IMR-90 (cell line): Measurements from ENCODE around the gene HEY2. TPM values are rescaled to one million over a fixed set of nuclear protein-coding genes. Genes with fewer than 3 reads are reported as not detected.

Source experiments
- ATAC-seq: fragments of 200-7000 bp; cut with Tn5 transposase; 2 replicates; pipeline ENCODE4 v1.9.1; 2020; ENCODE audit warnings: low read depth, mild to moderate bottlenecking, moderate library complexity
- BruUV-seq: library from RNA; stranded (reverse); fragments of 400-500 nt; replicated peaks from 2 replicates; lab custom pipeline; 2021; lab: Mats Ljungman, UMichigan
- CTCF ChIA-PET: fragments of 300-600 bp; formaldehyde crosslinking; extraction: SDS; loops from one replicate; lab custom pipeline; 2021; ENCODE audit warnings: antibody characterized with exemption; lab: Yijun Ruan, JAX
- POLR2A ChIA-PET: fragments of 300-600 bp; sonication (Branson Sonifier 250); formaldehyde crosslinking; loops from one replicate; lab custom pipeline; 2022; ENCODE audit warnings: antibody characterized with exemption; ENCODE audit not compliant: unreplicated experiment; lab: Charles Lee
- DNase-seq: peaks from one replicate; pipeline ENCODE4 v3.0.0; 2013
- H2AFZ ChIP-seq: replicated peaks from 2 replicates; pipeline ENCODE3; 2013; ENCODE audit warnings: low read length, mild to moderate bottlenecking; ENCODE audit not compliant: poor library complexity
- H2AK5ac ChIP-seq: 2 replicates; pipeline ENCODE4 v1.6.1; 2013; ENCODE audit warnings: low read depth, low read length, inconsistent platforms
- H2AK9ac ChIP-seq: replicated peaks from 2 replicates; pipeline ENCODE3; 2013; ENCODE audit warnings: mild to moderate bottlenecking, low read depth, low read length, moderate library complexity; ENCODE audit not compliant: poor library complexity
- H2BK120ac ChIP-seq: 2 replicates; pipeline ENCODE4 v1.6.1; 2013; ENCODE audit warnings: low read depth, low read length, inconsistent platforms
- H2BK15ac ChIP-seq: 3 replicates; pipeline ENCODE4 v1.6.1; 2013; ENCODE audit warnings: low read depth, low read length, inconsistent platforms
- H2BK20ac ChIP-seq: 2 replicates; pipeline ENCODE4 v1.6.1; 2013; ENCODE audit warnings: low read depth, mild to moderate bottlenecking, inconsistent platforms, low read length, moderate library complexity
- H2BK5ac ChIP-seq: 2 replicates; pipeline ENCODE4 v1.6.1; 2013; ENCODE audit warnings: mild to moderate bottlenecking, low read depth, low read length, inconsistent platforms; ENCODE audit not compliant: poor library complexity, severe bottlenecking
- H3K14ac ChIP-seq: replicated peaks from 2 replicates; pipeline ENCODE4 v1.6.1; 2013; ENCODE audit warnings: low read depth, low read length, inconsistent platforms
- H3K18ac ChIP-seq: 2 replicates; pipeline ENCODE4 v1.6.1; 2013; ENCODE audit warnings: low read depth, low read length, control low read depth
- H3K23ac ChIP-seq: 2 replicates; pipeline ENCODE4 v1.6.1; 2013; ENCODE audit warnings: low read depth, low read length, inconsistent platforms
- H3K27ac ChIP-seq: 2 replicates; pipeline ENCODE4 v1.5.1; 2013; ENCODE audit warnings: mild to moderate bottlenecking, control low read depth, low read length; ENCODE audit not compliant: insufficient read depth
- H3K27me3 ChIP-seq: 2 replicates; pipeline ENCODE4 v1.6.1; 2013; ENCODE audit warnings: low read length; ENCODE audit not compliant: control insufficient read depth, insufficient read depth
- H3K36me3 ChIP-seq: 2 replicates; pipeline ENCODE4 v1.6.1; 2013; ENCODE audit warnings: low read length, mixed read lengths; ENCODE audit not compliant: control insufficient read depth, insufficient read depth
- H3K4ac ChIP-seq: 2 replicates; pipeline ENCODE4 v1.6.1; 2013; ENCODE audit warnings: low read depth, low read length, inconsistent platforms
- H3K4me1 ChIP-seq: 2 replicates; pipeline ENCODE4 v1.6.1; 2013; ENCODE audit warnings: low read length, mixed read lengths; ENCODE audit not compliant: control insufficient read depth, insufficient read depth
- H3K4me2 ChIP-seq: 2 replicates; pipeline ENCODE4 v1.6.1; 2013; ENCODE audit warnings: low read depth, mild to moderate bottlenecking, control low read depth, low read length, moderate library complexity
- H3K4me3 ChIP-seq: 2 replicates; pipeline ENCODE4 v1.5.1; 2013; ENCODE audit warnings: low read depth, mild to moderate bottlenecking, control low read depth, low read length, moderate library complexity; ENCODE audit not compliant: insufficient read depth
- H3K56ac ChIP-seq: 2 replicates; pipeline ENCODE4 v1.6.1; 2013; ENCODE audit warnings: low read length, inconsistent platforms; ENCODE audit not compliant: insufficient read depth; ENCODE audit errors: extremely low read depth
- H3K79me1 ChIP-seq, 2 experiments: 2 replicates each; pipeline ENCODE4 v1.6.1; 2013; ENCODE audit warnings: low read length in 2 of 2, inconsistent platforms in 1 of 2, low read depth in 1 of 2
- H3K9ac ChIP-seq: 2 replicates; pipeline ENCODE4 v1.6.1; 2013; ENCODE audit warnings: low read depth, low read length, control low read depth
- H3K9me1 ChIP-seq: 2 replicates; pipeline ENCODE4 v1.6.1; 2013; ENCODE audit warnings: low read length, inconsistent platforms; ENCODE audit not compliant: insufficient read depth
- H3K9me3 ChIP-seq: 2 replicates; pipeline ENCODE4 v1.6.1; 2013; ENCODE audit warnings: low read length; ENCODE audit not compliant: control insufficient read depth, insufficient read depth
- H4K20me1 ChIP-seq: 2 replicates; pipeline ENCODE4 v1.6.1; 2013; ENCODE audit warnings: low read length, inconsistent platforms; ENCODE audit not compliant: insufficient read depth
- H4K5ac ChIP-seq: 2 replicates; pipeline ENCODE4 v1.6.1; 2013; ENCODE audit warnings: mild to moderate bottlenecking, low read depth, low read length, control low read depth
- H4K8ac ChIP-seq, 2 experiments: 2 replicates each; pipeline ENCODE4 v1.6.1; 2013; ENCODE audit warnings: low read depth in 2 of 2, low read length in 2 of 2, control low read depth in 1 of 2, inconsistent platforms in 1 of 2
- H4K91ac ChIP-seq: 2 replicates; pipeline ENCODE4 v1.6.1; 2013; ENCODE audit warnings: low read depth, low read length, inconsistent platforms; ENCODE audit not compliant: insufficient read depth
- BHLHE40 ChIP-seq: fragments of 150-350 bp; IDR thresholded peaks from 2 replicates; pipeline ENCODE4 v1.6.1; 2016; ENCODE audit warnings: mild to moderate bottlenecking, low read depth, low read length
- CEBPB ChIP-seq: IDR thresholded peaks from 2 replicates; pipeline ENCODE4 v1.6.1; 2012; ENCODE audit warnings: low read depth, low read length, improper control_type of control experiment
- CHD1 ChIP-seq: IDR thresholded peaks from 2 replicates; pipeline ENCODE4 v1.6.1; 2012; ENCODE audit warnings: low read depth, low read length, improper control_type of control experiment
- FOS ChIP-seq: fragments of 150-350 bp; IDR thresholded peaks from 2 replicates; pipeline ENCODE4 v1.6.1; 2016; ENCODE audit warnings: low read depth, low read length
- MAFK ChIP-seq: IDR thresholded peaks from 2 replicates; pipeline ENCODE4 v1.6.1; 2012; ENCODE audit warnings: low read depth, low read length, improper control_type of control experiment
- MAZ ChIP-seq: IDR thresholded peaks from 2 replicates; pipeline ENCODE4 v1.6.1; 2012; ENCODE audit warnings: low read depth, mild to moderate bottlenecking, low read length, improper control_type of control experiment, moderate library complexity, borderline replicate concordance
- MXI1 ChIP-seq: IDR thresholded peaks from 2 replicates; pipeline ENCODE4 v1.6.1; 2012; ENCODE audit warnings: low read depth, mild to moderate bottlenecking, low read length, moderate library complexity, borderline replicate concordance
- POLR2A ChIP-seq: IDR thresholded peaks from 2 replicates; pipeline ENCODE4 v1.6.1; 2012; ENCODE audit warnings: mild to moderate bottlenecking, low read depth, low read length
- RAD21 ChIP-seq: IDR thresholded peaks from 2 replicates; pipeline ENCODE4 v1.6.1; 2012; ENCODE audit warnings: low read length, improper control_type of control experiment
- RCOR1 ChIP-seq: IDR thresholded peaks from 2 replicates; pipeline ENCODE4 v1.6.1; 2012; ENCODE audit warnings: mild to moderate bottlenecking, low read length, improper control_type of control experiment; ENCODE audit not compliant: insufficient replicate concordance
- RFX5 ChIP-seq: IDR thresholded peaks from 2 replicates; pipeline ENCODE4 v1.8.0; 2012; ENCODE audit warnings: low read depth, mild to moderate bottlenecking, low read length, moderate library complexity
- WGBS, 2 experiments: methylation state at CpG; one replicate each; pipeline versions ENCODE4 v1.1.5 to v1.1.7; 2013; ENCODE audit warnings: missing lambda C conversion rate in 2 of 2; ENCODE audit not compliant: insufficient read length in 1 of 2; ENCODE audit errors: extremely low coverage in 2 of 2; 5-methylcytosine and 5-hydroxymethylcytosine counted together
- dilution Hi-C: fragments of 300-500 bp; cut with HindIII; formaldehyde crosslinking; loops from one replicate; pipeline ENCODE4 v1.14.3; 2018; ENCODE audit warnings: low sequenced_read_pairs; ENCODE audit not compliant: unreplicated experiment
- in situ Hi-C: fragments of 300-500 bp; cut with MboI; formaldehyde crosslinking; loops from 3 replicates; pipeline ENCODE4 v1.14.3; 2019; ENCODE audit warnings: low sequenced_read_pairs, inconsistent platforms, mixed read lengths
- intact Hi-C: fragments of 100-400 bp; cut with micrococcal nuclease; formaldehyde crosslinking; loops from 2 replicates; pipeline ENCODE4 v1.10.0; 2022
- polyA plus RNA-seq, 3 experiments: library from polyadenylated mRNA; depleted of rRNA; stranded (reverse); fragments of >200 nt; gene quantifications; 2 replicates each; pipeline ENCODE4 v1.2.3, GENCODE V29; 2012; ENCODE audit warnings: low replicate concordance in 1 of 3
- total RNA-seq: library from RNA; depleted of rRNA; stranded (reverse); fragments of >200 nt; gene quantifications from 2 replicates; pipeline ENCODE4 v1.2.3, GENCODE V29; 2012
- TF ChIP-seq, protein P1 (sequence below): fragments of 150-350 bp; IDR thresholded peaks from 2 replicates; pipeline ENCODE4 v1.6.1; 2016; ENCODE audit warnings: low read depth, mild to moderate bottlenecking, low read length, moderate library complexity, borderline replicate concordance
- TF ChIP-seq, protein P2 (sequence below): conservative IDR thresholded peaks from 2 replicates; pipeline ENCODE4 v1.5.1; 2012; ENCODE audit warnings: mild to moderate bottlenecking, low read depth, low read length, improper control_type of control experiment

The HEY2 gene
- total and polyA plus RNA-seq, 2 of the 4 experiments (the other 2 are of a cell fraction): not detected

DNA sequence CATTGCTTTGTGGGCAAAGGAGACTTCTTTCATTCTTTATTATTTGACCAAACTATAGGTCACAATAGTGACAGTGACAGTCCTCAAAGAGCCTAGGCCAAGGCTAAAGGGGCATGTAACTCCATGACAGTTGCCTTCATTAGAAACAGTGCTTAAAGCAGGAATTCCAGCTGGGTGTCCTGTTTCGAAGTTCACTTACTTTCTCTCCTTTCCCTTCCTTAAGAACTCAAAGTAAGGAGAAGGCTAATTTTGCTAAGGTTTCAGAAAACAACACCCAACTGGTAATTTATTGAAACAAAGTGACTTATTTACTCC is 48.1 kb upstream of the HEY2 start:
- Histone ChIP-seq H3K4me3 (no peak overlapping the region), H3K9me3 (no peaks in the 10 kb centered on the region), H3K9me1 (no peaks in the 10 kb centered on the region), H2BK20ac (no peak overlapping the region), H2AFZ (no peak overlapping the region), H2BK120ac (no peak overlapping the region), H3K4ac (no peak overlapping the region), H4K91ac (no peak overlapping the region), H2BK15ac (no peak overlapping the region), H3K18ac (no peak overlapping the region), H2AK5ac (no peak overlapping the region), H4K8ac (no peak overlapping the region), H3K14ac (no peak overlapping the region), H3K56ac (no peak overlapping the region), H4K5ac (no peak overlapping the region), H3K23ac (no peak overlapping the region), H2AK9ac (no peak overlapping the region), H2BK5ac (no peak overlapping the region), H3K4me1 (no peaks in the 10 kb centered on the region), H3K36me3 (no peaks in the 10 kb centered on the region), H3K27ac (no peak overlapping the region), H3K27me3 (no peaks in the 10 kb centered on the region; the same call in 1 of the 2 replicates), H3K79me1 (no peaks in the 10 kb centered on the region), H3K9ac (no peak overlapping the region), H3K4me2 (no peak overlapping the region), H4K20me1 (no peaks in the 10 kb centered on the region)
- ChIA-PET CTCF (no interaction called here), POLR2A (no interaction called here)
- dilution Hi-C loops (no loop called here), intact Hi-C loops (no loop called here), in situ Hi-C loops (no loop called here)
- TF ChIP-seq FOS: no peak
- no peak for TF ChIP-seq MAZ
- TF ChIP-seq, protein P1, sequence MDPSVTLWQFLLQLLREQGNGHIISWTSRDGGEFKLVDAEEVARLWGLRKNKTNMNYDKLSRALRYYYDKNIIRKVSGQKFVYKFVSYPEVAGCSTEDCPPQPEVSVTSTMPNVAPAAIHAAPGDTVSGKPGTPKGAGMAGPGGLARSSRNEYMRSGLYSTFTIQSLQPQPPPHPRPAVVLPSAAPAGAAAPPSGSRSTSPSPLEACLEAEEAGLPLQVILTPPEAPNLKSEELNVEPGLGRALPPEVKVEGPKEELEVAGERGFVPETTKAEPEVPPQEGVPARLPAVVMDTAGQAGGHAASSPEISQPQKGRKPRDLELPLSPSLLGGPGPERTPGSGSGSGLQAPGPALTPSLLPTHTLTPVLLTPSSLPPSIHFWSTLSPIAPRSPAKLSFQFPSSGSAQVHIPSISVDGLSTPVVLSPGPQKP: no peak
- no peak for TF ChIP-seq POLR2A
- no peak for TF ChIP-seq RCOR1
- no peak for TF ChIP-seq CHD1
- TF ChIP-seq CEBPB: no peak
- no peak for TF ChIP-seq RAD21
- no peak for TF ChIP-seq RFX5
- TF ChIP-seq, protein P2, sequence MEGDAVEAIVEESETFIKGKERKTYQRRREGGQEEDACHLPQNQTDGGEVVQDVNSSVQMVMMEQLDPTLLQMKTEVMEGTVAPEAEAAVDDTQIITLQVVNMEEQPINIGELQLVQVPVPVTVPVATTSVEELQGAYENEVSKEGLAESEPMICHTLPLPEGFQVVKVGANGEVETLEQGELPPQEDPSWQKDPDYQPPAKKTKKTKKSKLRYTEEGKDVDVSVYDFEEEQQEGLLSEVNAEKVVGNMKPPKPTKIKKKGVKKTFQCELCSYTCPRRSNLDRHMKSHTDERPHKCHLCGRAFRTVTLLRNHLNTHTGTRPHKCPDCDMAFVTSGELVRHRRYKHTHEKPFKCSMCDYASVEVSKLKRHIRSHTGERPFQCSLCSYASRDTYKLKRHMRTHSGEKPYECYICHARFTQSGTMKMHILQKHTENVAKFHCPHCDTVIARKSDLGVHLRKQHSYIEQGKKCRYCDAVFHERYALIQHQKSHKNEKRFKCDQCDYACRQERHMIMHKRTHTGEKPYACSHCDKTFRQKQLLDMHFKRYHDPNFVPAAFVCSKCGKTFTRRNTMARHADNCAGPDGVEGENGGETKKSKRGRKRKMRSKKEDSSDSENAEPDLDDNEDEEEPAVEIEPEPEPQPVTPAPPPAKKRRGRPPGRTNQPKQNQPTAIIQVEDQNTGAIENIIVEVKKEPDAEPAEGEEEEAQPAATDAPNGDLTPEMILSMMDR: no peak
- TF ChIP-seq MAFK: no peak
- TF ChIP-seq MXI1: no peak
- no peak for TF ChIP-seq BHLHE40
- ATAC-seq: no peak
- no TSS peak for BruUV-seq
- DNase-seq: no peak
- no CpG with 5 or more reads among the region's 1 CpG for WGBS, 2 experiments
